H9 (cell line): ENCODE results near the gene RBM5. TPM values are rescaled to one million over a fixed set of nuclear protein-coding genes. Genes with fewer than 3 reads are reported as not detected.

Source experiments
- DNase-seq: peaks from one replicate; pipeline ENCODE4 v3.0.0-alpha.2; 2017
- H2AFZ ChIP-seq: one replicate; pipeline ENCODE4 v1.6.1; 2013; ENCODE audit warnings: mild to moderate bottlenecking, low read length, control low read depth, moderate library complexity
- H2AK5ac ChIP-seq: 2 replicates; pipeline ENCODE4 v1.6.1; 2013; ENCODE audit warnings: low read length, control low read depth, mixed read lengths; ENCODE audit not compliant: insufficient read length
- H2BK120ac ChIP-seq: one replicate; pipeline ENCODE4 v1.6.1; 2013; ENCODE audit warnings: low read depth, mild to moderate bottlenecking, low read length, control low read depth, inconsistent platforms; ENCODE audit not compliant: poor library complexity, severe bottlenecking
- H2BK12ac ChIP-seq: 2 replicates; pipeline ENCODE4 v1.6.1; 2013; ENCODE audit warnings: low read length, control low read depth, mixed read lengths, low read depth; ENCODE audit not compliant: insufficient read length
- H2BK15ac ChIP-seq: 2 replicates; pipeline ENCODE4 v1.6.1; 2013; ENCODE audit warnings: low read depth, low read length, control low read depth
- H2BK20ac ChIP-seq: one replicate; pipeline ENCODE4 v1.6.1; 2013; ENCODE audit warnings: low read depth, mild to moderate bottlenecking, low read length, control low read depth, inconsistent platforms; ENCODE audit not compliant: poor library complexity, severe bottlenecking
- H2BK5ac ChIP-seq: 2 replicates; pipeline ENCODE4 v1.6.1; 2013; ENCODE audit warnings: low read length, control low read depth, mixed read lengths; ENCODE audit not compliant: insufficient read length
- H3K14ac ChIP-seq: 2 replicates; pipeline ENCODE4 v1.6.1; 2013; ENCODE audit warnings: low read length, control low read depth; ENCODE audit not compliant: insufficient read depth
- H3K18ac ChIP-seq: 2 replicates; pipeline ENCODE4 v1.6.1; 2013; ENCODE audit warnings: low read depth, mild to moderate bottlenecking, mixed read lengths, low read length, control low read depth; ENCODE audit not compliant: insufficient read length
- H3K23ac ChIP-seq: 2 replicates; pipeline ENCODE4 v1.6.1; 2013; ENCODE audit warnings: low read length, control low read depth, mixed read lengths, low read depth; ENCODE audit not compliant: insufficient read length
- H3K23me2 ChIP-seq: 2 replicates; pipeline ENCODE4 v1.6.1; 2013; ENCODE audit warnings: low read depth, mild to moderate bottlenecking, mixed read lengths, low read length, control low read depth; ENCODE audit not compliant: insufficient read length, poor library complexity, severe bottlenecking
- H3K27ac ChIP-seq: 2 replicates; pipeline ENCODE4 v1.5.1; 2013; ENCODE audit warnings: low read length, control low read depth, mixed read lengths, low read depth; ENCODE audit not compliant: insufficient read length
- H3K27me3 ChIP-seq: 2 replicates; pipeline ENCODE4 v1.6.1; 2013; ENCODE audit warnings: low read length, control low read depth, inconsistent platforms; ENCODE audit not compliant: insufficient read depth
- H3K4ac ChIP-seq: 2 replicates; pipeline ENCODE4 v1.6.1; 2013; ENCODE audit warnings: low read depth, mild to moderate bottlenecking, control low read depth, inconsistent platforms, low read length, moderate library complexity
- H3K4me1 ChIP-seq: 2 replicates; pipeline ENCODE4 v1.6.1; 2013; ENCODE audit warnings: low read length, control low read depth, inconsistent platforms; ENCODE audit not compliant: insufficient read depth
- H3K4me2 ChIP-seq: 2 replicates; pipeline ENCODE4 v1.6.1; 2013; ENCODE audit warnings: low read length, control low read depth, mixed read lengths; ENCODE audit not compliant: insufficient read length, insufficient read depth
- H3K56ac ChIP-seq: 2 replicates; pipeline ENCODE4 v1.6.1; 2013; ENCODE audit warnings: low read depth, mild to moderate bottlenecking, mixed read lengths, low read length, control low read depth; ENCODE audit not compliant: insufficient read length
- H3K79me1 ChIP-seq: 2 replicates; pipeline ENCODE4 v1.6.1; 2013; ENCODE audit warnings: low read depth, mild to moderate bottlenecking, moderate library complexity, low read length, control low read depth, inconsistent platforms; ENCODE audit not compliant: insufficient read depth, poor library complexity, severe bottlenecking
- H3K79me2 ChIP-seq: 2 replicates; pipeline ENCODE4 v1.6.1; 2013; ENCODE audit warnings: low read length, control low read depth, inconsistent platforms; ENCODE audit not compliant: insufficient read depth
- H3K9ac ChIP-seq: 2 replicates; pipeline ENCODE4 v1.6.1; 2013; ENCODE audit warnings: low read length, control low read depth, mixed read lengths; ENCODE audit not compliant: insufficient read length; ENCODE audit errors: extremely low read depth
- H3K9me3 ChIP-seq: one replicate; pipeline ENCODE4 v1.6.1; 2013; ENCODE audit warnings: low read depth, low read length, inconsistent platforms; ENCODE audit not compliant: control insufficient read depth
- H3T11ph ChIP-seq: one replicate; pipeline ENCODE4 v1.6.1; 2013; ENCODE audit warnings: mild to moderate bottlenecking, low read length, control low read depth, inconsistent platforms
- H4K20me1 ChIP-seq: one replicate; pipeline ENCODE4 v1.6.1; 2013; ENCODE audit not compliant: control insufficient read depth, insufficient read length, insufficient read depth
- H4K5ac ChIP-seq: 2 replicates; pipeline ENCODE4 v1.6.1; 2013; ENCODE audit warnings: low read depth, mild to moderate bottlenecking, mixed read lengths, low read length, control low read depth; ENCODE audit not compliant: insufficient read length
- H4K8ac ChIP-seq: replicated peaks from 2 replicates; pipeline ENCODE4 v1.6.1; 2013; ENCODE audit warnings: low read length, control low read depth, mixed read lengths, low read depth; ENCODE audit not compliant: insufficient read length
- H4K91ac ChIP-seq: 2 replicates; pipeline ENCODE4 v1.6.1; 2013; ENCODE audit warnings: low read depth, mild to moderate bottlenecking, moderate library complexity, mixed read lengths, low read length, control low read depth; ENCODE audit not compliant: insufficient read length
- H3K27ac Mint-ChIP-seq, 3 experiments: 2 replicates in 2 of 3; 3 replicates in 1 of 3; pipeline ENCODE4 v1.8.0; 2020 to 2021; ENCODE audit warnings: mixed read lengths in 3 of 3, mild to moderate bottlenecking in 1 of 3, moderate library complexity in 1 of 3
- H3K27me3 Mint-ChIP-seq: 2 replicates; pipeline ENCODE4 v1.8.0; 2021; ENCODE audit warnings: low read depth, mild to moderate bottlenecking, moderate library complexity, mixed read lengths
- H3K36me3 Mint-ChIP-seq, 3 experiments: 2 replicates in 2 of 3; 3 replicates in 1 of 3; pipeline ENCODE4 v1.8.0; 2020 to 2021; ENCODE audit warnings: low read depth in 3 of 3, mixed read lengths in 3 of 3; ENCODE audit not compliant: insufficient read depth in 1 of 3
- H3K4me1 Mint-ChIP-seq, 2 experiments: 2 replicates each; pipeline ENCODE4 v1.8.0; 2020; ENCODE audit warnings: mixed read lengths in 2 of 2
- H3K4me3 Mint-ChIP-seq, 2 experiments: 2 replicates in 1 of 2; 3 replicates in 1 of 2; pipeline ENCODE4 v1.8.0; 2020 to 2021; ENCODE audit warnings: mild to moderate bottlenecking in 2 of 2, mixed read lengths in 2 of 2, moderate library complexity in 1 of 2
- H3K9me3 Mint-ChIP-seq, 2 experiments: 2 replicates in 1 of 2; 3 replicates in 1 of 2; pipeline ENCODE4 v1.8.0; 2020; ENCODE audit warnings: mild to moderate bottlenecking in 2 of 2, mixed read lengths in 2 of 2, moderate library complexity in 1 of 2
- WGBS: extraction: QIAGEN DNeasy Blood & Tissue Kit; methylation state at CpG from one replicate; pipeline ENCODE4 v1.1.7; 2013; ENCODE audit warnings: missing lambda C conversion rate, low lambda C conversion rate, mixed read lengths; ENCODE audit not compliant: insufficient read length; ENCODE audit errors: extremely low coverage; 5-methylcytosine and 5-hydroxymethylcytosine counted together
- total RNA-seq: library from RNA; stranded (reverse); gene quantifications from 2 replicates; pipeline ENCODE4 v1.2.1, GENCODE V29; 2021
- TF ChIP-seq, protein P1 (sequence below): fragments of 200-600 bp; sonication (generic); conservative IDR thresholded peaks from 3 replicates; pipeline ENCODE4 v1.8.0; 2021; ENCODE audit warnings: antibody characterized with exemption, mild to moderate bottlenecking

RBM5 gene
- total RNA-seq, 1 experiment from 2014 or later: 123 TPM

DNA sequence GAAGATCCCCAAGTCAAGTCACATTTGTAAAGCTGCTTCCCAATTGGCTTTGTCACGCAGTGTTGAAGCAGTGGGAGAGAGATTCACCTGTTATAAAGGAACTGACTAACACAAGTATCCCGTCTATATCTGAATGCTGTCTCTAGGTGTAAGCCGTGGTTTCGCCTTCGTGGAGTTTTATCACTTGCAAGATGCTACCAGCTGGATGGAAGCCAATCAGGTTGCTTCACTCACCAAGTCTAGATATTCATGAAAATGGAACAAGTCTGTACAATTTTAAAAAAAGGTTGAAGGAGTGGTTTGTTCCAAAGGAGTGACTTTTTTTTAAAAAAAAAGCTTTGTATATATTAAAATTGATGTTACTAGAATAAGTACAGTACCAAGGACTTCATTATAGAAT, 11.7 kb downstream of the RBM5 start:
- Mint-ChIP-seq H3K4me1 (no peaks in the 10 kb centered on the region), H3K27ac (peak overlapping the region in 1 of 3 experiments; percentile 40; a peak in 1 of 7 replicates), H3K36me3 (peaks cover 61 to 96% (median 90%) of the 10 kb centered on the region in 3 experiments; a peak in 6 of 7 replicates), H3K9me3 (no peaks in the 10 kb centered on the region), H3K4me3 (no peak overlapping the region), H3K27me3 (no peaks in the 10 kb centered on the region)
- no peaks in the 10 kb centered on the region for H3K4me1 ChIP-seq
- H3K79me1 ChIP-seq: peaks cover 4% of the 10 kb centered on the region
- no peak overlapping the region for H3K9ac ChIP-seq
- no peak for DNase-seq
- H3K27ac ChIP-seq: no peak overlapping the region
- H2BK15ac ChIP-seq: no peak overlapping the region
- no CpG with 5 or more reads among the region's 5 CpGs for WGBS
- no peak overlapping the region for H3K23ac ChIP-seq
- H2AK5ac ChIP-seq: no peak overlapping the region
- TF ChIP-seq, protein P1, sequence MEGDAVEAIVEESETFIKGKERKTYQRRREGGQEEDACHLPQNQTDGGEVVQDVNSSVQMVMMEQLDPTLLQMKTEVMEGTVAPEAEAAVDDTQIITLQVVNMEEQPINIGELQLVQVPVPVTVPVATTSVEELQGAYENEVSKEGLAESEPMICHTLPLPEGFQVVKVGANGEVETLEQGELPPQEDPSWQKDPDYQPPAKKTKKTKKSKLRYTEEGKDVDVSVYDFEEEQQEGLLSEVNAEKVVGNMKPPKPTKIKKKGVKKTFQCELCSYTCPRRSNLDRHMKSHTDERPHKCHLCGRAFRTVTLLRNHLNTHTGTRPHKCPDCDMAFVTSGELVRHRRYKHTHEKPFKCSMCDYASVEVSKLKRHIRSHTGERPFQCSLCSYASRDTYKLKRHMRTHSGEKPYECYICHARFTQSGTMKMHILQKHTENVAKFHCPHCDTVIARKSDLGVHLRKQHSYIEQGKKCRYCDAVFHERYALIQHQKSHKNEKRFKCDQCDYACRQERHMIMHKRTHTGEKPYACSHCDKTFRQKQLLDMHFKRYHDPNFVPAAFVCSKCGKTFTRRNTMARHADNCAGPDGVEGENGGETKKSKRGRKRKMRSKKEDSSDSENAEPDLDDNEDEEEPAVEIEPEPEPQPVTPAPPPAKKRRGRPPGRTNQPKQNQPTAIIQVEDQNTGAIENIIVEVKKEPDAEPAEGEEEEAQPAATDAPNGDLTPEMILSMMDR: no peak
- H2BK120ac ChIP-seq: no peak overlapping the region
- H3K4me2 ChIP-seq: no peak overlapping the region
- no peak overlapping the region for H2BK20ac ChIP-seq
- no peak overlapping the region for H2AFZ ChIP-seq
- no peak overlapping the region for H3K56ac ChIP-seq
- H3K27me3 ChIP-seq: no peaks in the 10 kb centered on the region
- no peak overlapping the region for H4K8ac ChIP-seq
- no peak overlapping the region; the same call in 1 of the 2 replicates for H3K14ac ChIP-seq
- no peaks in the 10 kb centered on the region for H3K23me2 ChIP-seq
- H4K91ac ChIP-seq: no peak overlapping the region
- no peaks in the 10 kb centered on the region for H3K79me2 ChIP-seq
- H2BK12ac ChIP-seq: no peak overlapping the region
- no peaks in the 10 kb centered on the region for H4K20me1 ChIP-seq
- no peak overlapping the region for H3T11ph ChIP-seq
- H4K5ac ChIP-seq: no peak overlapping the region
- H2BK5ac ChIP-seq: no peak overlapping the region
- H3K4ac ChIP-seq: no peak overlapping the region
- H3K9me3 ChIP-seq: no peaks in the 10 kb centered on the region
- H3K18ac ChIP-seq: no peak overlapping the region
